Keratinocyte (primary cell): Measurements from ENCODE around the gene SATB1. TPM values are rescaled to one million over a fixed set of nuclear protein-coding genes. Genes with fewer than 3 reads are reported as not detected.

Experiments used
- DNase-seq: peaks from one replicate; pipeline ENCODE4 v3.0.0-alpha.2; 2011; ENCODE audit warnings: low read depth, missing footprints, low spot score
- FAIRE-seq: peaks from 2 replicates; lab custom pipeline; 2011; peaks lifted over from hg19 to GRCh38; lab: Jason Lieb, UNC
- H2AFZ ChIP-seq: 2 replicates; pipeline ENCODE4 v1.6.0; 2012; ENCODE audit warnings: low read length, control low read depth, inconsistent platforms; ENCODE audit not compliant: control insufficient read depth
- H3K27ac ChIP-seq: 2 replicates; pipeline ENCODE4 v1.5.1; 2011; ENCODE audit warnings: low read length; ENCODE audit not compliant: control insufficient read depth, insufficient read depth
- H3K27me3 ChIP-seq: 3 replicates; pipeline ENCODE4 v1.6.0; 2011; ENCODE audit warnings: low read length; ENCODE audit not compliant: control insufficient read depth, insufficient read depth; ENCODE audit errors: extremely low read depth
- H3K36me3 ChIP-seq, 2 experiments: 2 replicates in 1 of 2; 3 replicates in 1 of 2; pipeline ENCODE4 v1.5.1; 2011; ENCODE audit warnings: low read length in 2 of 2, mild to moderate bottlenecking in 1 of 2; ENCODE audit not compliant: control insufficient read depth in 2 of 2, insufficient read depth in 2 of 2; ENCODE audit errors: extremely low read depth in 1 of 2
- H3K4me1 ChIP-seq: 3 replicates; pipeline ENCODE4 v1.5.1; 2011; ENCODE audit warnings: low read length; ENCODE audit not compliant: control insufficient read depth, insufficient read depth; ENCODE audit errors: extremely low read depth
- H3K4me2 ChIP-seq: 3 replicates; pipeline ENCODE4 v1.6.0; 2011; ENCODE audit warnings: low read depth, low read length; ENCODE audit not compliant: control insufficient read depth, insufficient read depth; ENCODE audit errors: extremely low read depth
- H3K4me3 ChIP-seq, 3 experiments: fragments of 200-600 bp in 1 of 3; sonication (generic) in 1 of 3; 2 replicates in 2 of 3; 3 replicates in 1 of 3; pipeline ENCODE4 v1.5.1; 2011 to 2016; ENCODE audit warnings: low read length in 3 of 3, mild to moderate bottlenecking in 3 of 3, control low read depth in 2 of 3, inconsistent platforms in 1 of 3, low read depth in 1 of 3, mixed read lengths in 1 of 3, mixed run types in 1 of 3, moderate library complexity in 1 of 3; ENCODE audit not compliant: control insufficient read depth in 2 of 3, insufficient read depth in 2 of 3; ENCODE audit errors: extremely low read depth in 1 of 3
- H3K79me2 ChIP-seq: 2 replicates; pipeline ENCODE4 v1.6.0; 2012; ENCODE audit warnings: low read length; ENCODE audit not compliant: control insufficient read depth, insufficient read depth
- H3K9ac ChIP-seq: 3 replicates; pipeline ENCODE4 v1.6.0; 2011; ENCODE audit warnings: low read length; ENCODE audit not compliant: control insufficient read depth, insufficient read depth; ENCODE audit errors: extremely low read depth
- H3K9me1 ChIP-seq: 3 replicates; pipeline ENCODE4 v1.6.0; 2011; ENCODE audit warnings: low read length; ENCODE audit not compliant: control insufficient read depth, insufficient read depth; ENCODE audit errors: extremely low read depth
- H3K9me3 ChIP-seq: 2 replicates; pipeline ENCODE4 v1.5.1; 2012; ENCODE audit warnings: low read depth, low read length; ENCODE audit not compliant: control insufficient read depth
- H4K20me1 ChIP-seq: 3 replicates; pipeline ENCODE4 v1.6.0; 2011; ENCODE audit warnings: low read length; ENCODE audit not compliant: control insufficient read depth, insufficient read depth; ENCODE audit errors: extremely low read depth
- EZH2 ChIP-seq: IDR thresholded peaks from one replicate; pipeline ENCODE4 v1.6.1; 2012; ENCODE audit warnings: inconsistent platforms, mild to moderate bottlenecking, low read length, moderate library complexity
- dilution Hi-C: fragments of 300-500 bp; cut with MboI; formaldehyde crosslinking; loops from one replicate; pipeline ENCODE4 v1.7.0; 2020; ENCODE audit warnings: low sequenced_read_pairs; ENCODE audit not compliant: extremely low pct_ligation_motif_present
- polyA plus RNA-seq, 5 experiments: library from polyadenylated mRNA; depleted of rRNA in 3 of 5; stranded (reverse) in 3 of 5; stranded (forward) in 1 of 5; unstranded in 1 of 5; fragments of >200 nt; gene quantifications; 1 replicate in 1 of 5; 2 replicates in 3 of 5; 3 replicates in 1 of 5; pipeline versions ENCODE4 v1.2.1 to v1.2.3, GENCODE V29; 2011 to 2012; ENCODE audit warnings: missing spikeins in 2 of 5, low read depth in 1 of 5, low replicate concordance in 1 of 5
- TF ChIP-seq, protein P1 (sequence below), 3 experiments: IDR thresholded peaks in 1 of 3; conservative IDR thresholded peaks in 1 of 3; optimal IDR thresholded peaks in 1 of 3; 2 replicates in 2 of 3; 3 replicates in 1 of 3; pipeline versions ENCODE3 to v1.5.1; 2011; ENCODE audit warnings: low read length in 3 of 3, mild to moderate bottlenecking in 3 of 3, moderate library complexity in 2 of 3, control low read depth in 1 of 3, inconsistent platforms in 1 of 3; ENCODE audit not compliant: insufficient read depth in 2 of 3; ENCODE audit errors: extremely low read depth in 1 of 3

SATB1 gene
- polyA plus RNA-seq, 1 donor (not counting 4 experiments of a cell fraction or from before 2014, with no cell fraction given), result 7.8 TPM

DNA sequence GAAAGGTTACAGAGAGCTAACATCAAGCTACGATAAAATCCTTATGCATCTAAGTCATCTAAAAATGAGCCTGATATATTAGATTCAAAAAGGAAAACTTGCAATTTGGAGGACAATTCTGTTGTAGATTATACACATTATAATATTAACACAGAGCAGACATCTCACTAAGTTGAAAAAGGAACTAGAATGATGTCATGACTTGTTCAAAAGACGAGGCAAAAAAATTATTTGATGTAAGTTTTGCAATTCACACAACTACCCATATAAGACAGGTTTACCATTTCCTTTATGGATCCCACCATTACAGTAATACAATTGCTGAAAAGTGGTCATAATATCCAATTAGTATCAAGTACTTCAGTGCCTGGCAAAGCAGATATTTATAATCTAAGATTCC is 15.9 kb downstream of the SATB1 start:
- no peaks in the 10 kb centered on the region for H3K36me3 ChIP-seq
- H3K9ac ChIP-seq, result no peak overlapping the region
- H3K4me3 ChIP-seq, result no peak overlapping the region
- H3K9me1 ChIP-seq, result no peaks in the 10 kb centered on the region
- H3K4me1 ChIP-seq, result no peaks in the 10 kb centered on the region
- no peak for DNase-seq
- H2AFZ ChIP-seq, result no peak overlapping the region
- H3K4me2 ChIP-seq, result no peak overlapping the region
- H3K27ac ChIP-seq, result no peak overlapping the region
- no peak for FAIRE-seq
- no peaks in the 10 kb centered on the region for H4K20me1 ChIP-seq
- dilution Hi-C loops, result no loop called here
- no peak for TF ChIP-seq EZH2
- TF ChIP-seq, protein P1, sequence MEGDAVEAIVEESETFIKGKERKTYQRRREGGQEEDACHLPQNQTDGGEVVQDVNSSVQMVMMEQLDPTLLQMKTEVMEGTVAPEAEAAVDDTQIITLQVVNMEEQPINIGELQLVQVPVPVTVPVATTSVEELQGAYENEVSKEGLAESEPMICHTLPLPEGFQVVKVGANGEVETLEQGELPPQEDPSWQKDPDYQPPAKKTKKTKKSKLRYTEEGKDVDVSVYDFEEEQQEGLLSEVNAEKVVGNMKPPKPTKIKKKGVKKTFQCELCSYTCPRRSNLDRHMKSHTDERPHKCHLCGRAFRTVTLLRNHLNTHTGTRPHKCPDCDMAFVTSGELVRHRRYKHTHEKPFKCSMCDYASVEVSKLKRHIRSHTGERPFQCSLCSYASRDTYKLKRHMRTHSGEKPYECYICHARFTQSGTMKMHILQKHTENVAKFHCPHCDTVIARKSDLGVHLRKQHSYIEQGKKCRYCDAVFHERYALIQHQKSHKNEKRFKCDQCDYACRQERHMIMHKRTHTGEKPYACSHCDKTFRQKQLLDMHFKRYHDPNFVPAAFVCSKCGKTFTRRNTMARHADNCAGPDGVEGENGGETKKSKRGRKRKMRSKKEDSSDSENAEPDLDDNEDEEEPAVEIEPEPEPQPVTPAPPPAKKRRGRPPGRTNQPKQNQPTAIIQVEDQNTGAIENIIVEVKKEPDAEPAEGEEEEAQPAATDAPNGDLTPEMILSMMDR (optimal IDR thresholded peaks at IDR 0.05 in 1 of 3, IDR thresholded peaks at IDR 0.05 in 1 of 3, conservative IDR thresholded peaks at IDR 0.05 in 1 of 3; ENCODE audit: extremely low read depth in 1 of 3, insufficient read depth in 2 of 3, low read length in 3 of 3), result no peak
- no peaks in the 10 kb centered on the region for H3K79me2 ChIP-seq
- H3K27me3 ChIP-seq, result no peaks in the 10 kb centered on the region
- H3K9me3 ChIP-seq, result no peaks in the 10 kb centered on the region

DNA sequence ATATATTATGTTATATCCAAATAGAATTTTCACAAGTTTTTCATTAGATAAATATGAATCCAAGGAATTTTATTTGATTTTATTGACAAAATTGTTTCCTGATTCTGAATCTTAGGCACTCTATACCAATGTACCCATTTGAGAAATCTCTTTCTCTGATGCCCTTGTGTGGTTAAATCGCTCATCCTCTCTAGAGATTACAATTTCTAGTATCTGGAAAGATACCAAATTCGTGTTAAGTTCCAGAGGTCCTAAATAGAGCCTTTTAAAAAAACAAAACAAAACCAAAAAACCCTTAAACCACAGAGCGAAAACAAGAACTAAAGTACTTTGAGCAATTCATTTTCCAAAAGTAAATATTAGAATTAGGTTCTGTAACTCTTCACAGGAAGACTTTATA is 20.0 kb downstream of the SATB1 start:
- DNase-seq (no peak), FAIRE-seq (no peak)
- Histone ChIP-seq H3K4me1 (no peaks in the 10 kb centered on the region), H3K27me3 (no peaks in the 10 kb centered on the region), H3K9me3 (no peaks in the 10 kb centered on the region), H3K79me2 (no peaks in the 10 kb centered on the region), H3K4me3 (no peak overlapping the region), H4K20me1 (no peaks in the 10 kb centered on the region), H3K4me2 (no peak overlapping the region), H3K9ac (no peak overlapping the region), H3K9me1 (no peaks in the 10 kb centered on the region), H3K27ac (no peak overlapping the region), H2AFZ (no peak overlapping the region), H3K36me3 (no peaks in the 10 kb centered on the region)
- dilution Hi-C loops, result no loop called here
- TF ChIP-seq, protein P1 (optimal IDR thresholded peaks at IDR 0.05 in 1 of 3, IDR thresholded peaks at IDR 0.05 in 1 of 3, conservative IDR thresholded peaks at IDR 0.05 in 1 of 3; ENCODE audit: extremely low read depth in 1 of 3, insufficient read depth in 2 of 3, low read length in 3 of 3), result no peak
- no peak for TF ChIP-seq EZH2
